Measurements from ENCODE around the gene RPL37A.

DNA sequence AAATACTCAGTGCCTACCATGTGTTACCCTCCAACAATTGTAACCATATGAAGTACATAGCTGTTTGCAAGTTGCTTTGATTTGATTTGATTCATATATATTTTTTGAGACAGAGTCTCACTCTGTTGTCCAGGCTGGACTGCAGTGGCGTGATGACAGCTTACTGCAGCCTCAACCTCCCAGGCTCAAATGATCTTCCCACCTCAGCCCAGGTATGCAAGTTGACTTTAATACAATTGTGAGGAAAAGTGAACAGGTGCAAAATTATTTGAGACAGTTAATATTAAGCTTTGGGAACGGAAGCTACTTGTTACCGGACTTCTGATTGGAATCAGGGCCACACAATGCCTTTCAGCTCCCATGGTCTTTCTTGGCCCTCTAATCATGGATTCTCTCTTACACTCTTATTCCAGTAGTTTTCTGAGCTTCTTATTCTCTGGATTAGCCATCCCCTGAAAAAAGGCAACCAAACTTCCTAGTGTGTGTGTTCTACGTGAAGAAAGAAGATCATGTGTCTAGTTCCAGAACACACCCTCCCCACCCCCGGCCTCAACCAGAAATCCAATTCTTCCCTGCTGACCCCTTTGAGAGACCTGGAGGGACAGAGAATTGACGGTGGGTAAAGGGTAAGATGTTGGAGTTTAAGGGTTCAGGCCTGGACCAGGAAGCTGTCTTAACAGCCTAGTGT, 1.1 kb upstream of the RPL37A start:
- TF ChIP-seq, protein P1, sequence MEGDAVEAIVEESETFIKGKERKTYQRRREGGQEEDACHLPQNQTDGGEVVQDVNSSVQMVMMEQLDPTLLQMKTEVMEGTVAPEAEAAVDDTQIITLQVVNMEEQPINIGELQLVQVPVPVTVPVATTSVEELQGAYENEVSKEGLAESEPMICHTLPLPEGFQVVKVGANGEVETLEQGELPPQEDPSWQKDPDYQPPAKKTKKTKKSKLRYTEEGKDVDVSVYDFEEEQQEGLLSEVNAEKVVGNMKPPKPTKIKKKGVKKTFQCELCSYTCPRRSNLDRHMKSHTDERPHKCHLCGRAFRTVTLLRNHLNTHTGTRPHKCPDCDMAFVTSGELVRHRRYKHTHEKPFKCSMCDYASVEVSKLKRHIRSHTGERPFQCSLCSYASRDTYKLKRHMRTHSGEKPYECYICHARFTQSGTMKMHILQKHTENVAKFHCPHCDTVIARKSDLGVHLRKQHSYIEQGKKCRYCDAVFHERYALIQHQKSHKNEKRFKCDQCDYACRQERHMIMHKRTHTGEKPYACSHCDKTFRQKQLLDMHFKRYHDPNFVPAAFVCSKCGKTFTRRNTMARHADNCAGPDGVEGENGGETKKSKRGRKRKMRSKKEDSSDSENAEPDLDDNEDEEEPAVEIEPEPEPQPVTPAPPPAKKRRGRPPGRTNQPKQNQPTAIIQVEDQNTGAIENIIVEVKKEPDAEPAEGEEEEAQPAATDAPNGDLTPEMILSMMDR (IDR thresholded peaks at IDR 0.05; ENCODE audit: insufficient read depth, low read length, poor library complexity, severe bottlenecking) = no peak
- no peak for TF ChIP-seq EZH2phosphoT487 (conservative IDR thresholded peaks at IDR 0.05; ENCODE audit: low read length)
